HG03521 (cell line): ENCODE results near the gene TLR6.

Experiments used
- ATAC-seq: cut with Tn5 transposase; IDR thresholded peaks from one replicate; pipeline ENCODE4 v1.9.1; 2021; ENCODE audit warnings: mild to moderate bottlenecking, moderate library complexity; ENCODE audit not compliant: unreplicated experiment

The TLR6 gene, protein sequence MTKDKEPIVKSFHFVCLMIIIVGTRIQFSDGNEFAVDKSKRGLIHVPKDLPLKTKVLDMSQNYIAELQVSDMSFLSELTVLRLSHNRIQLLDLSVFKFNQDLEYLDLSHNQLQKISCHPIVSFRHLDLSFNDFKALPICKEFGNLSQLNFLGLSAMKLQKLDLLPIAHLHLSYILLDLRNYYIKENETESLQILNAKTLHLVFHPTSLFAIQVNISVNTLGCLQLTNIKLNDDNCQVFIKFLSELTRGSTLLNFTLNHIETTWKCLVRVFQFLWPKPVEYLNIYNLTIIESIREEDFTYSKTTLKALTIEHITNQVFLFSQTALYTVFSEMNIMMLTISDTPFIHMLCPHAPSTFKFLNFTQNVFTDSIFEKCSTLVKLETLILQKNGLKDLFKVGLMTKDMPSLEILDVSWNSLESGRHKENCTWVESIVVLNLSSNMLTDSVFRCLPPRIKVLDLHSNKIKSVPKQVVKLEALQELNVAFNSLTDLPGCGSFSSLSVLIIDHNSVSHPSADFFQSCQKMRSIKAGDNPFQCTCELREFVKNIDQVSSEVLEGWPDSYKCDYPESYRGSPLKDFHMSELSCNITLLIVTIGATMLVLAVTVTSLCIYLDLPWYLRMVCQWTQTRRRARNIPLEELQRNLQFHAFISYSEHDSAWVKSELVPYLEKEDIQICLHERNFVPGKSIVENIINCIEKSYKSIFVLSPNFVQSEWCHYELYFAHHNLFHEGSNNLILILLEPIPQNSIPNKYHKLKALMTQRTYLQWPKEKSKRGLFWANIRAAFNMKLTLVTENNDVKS

DNA sequence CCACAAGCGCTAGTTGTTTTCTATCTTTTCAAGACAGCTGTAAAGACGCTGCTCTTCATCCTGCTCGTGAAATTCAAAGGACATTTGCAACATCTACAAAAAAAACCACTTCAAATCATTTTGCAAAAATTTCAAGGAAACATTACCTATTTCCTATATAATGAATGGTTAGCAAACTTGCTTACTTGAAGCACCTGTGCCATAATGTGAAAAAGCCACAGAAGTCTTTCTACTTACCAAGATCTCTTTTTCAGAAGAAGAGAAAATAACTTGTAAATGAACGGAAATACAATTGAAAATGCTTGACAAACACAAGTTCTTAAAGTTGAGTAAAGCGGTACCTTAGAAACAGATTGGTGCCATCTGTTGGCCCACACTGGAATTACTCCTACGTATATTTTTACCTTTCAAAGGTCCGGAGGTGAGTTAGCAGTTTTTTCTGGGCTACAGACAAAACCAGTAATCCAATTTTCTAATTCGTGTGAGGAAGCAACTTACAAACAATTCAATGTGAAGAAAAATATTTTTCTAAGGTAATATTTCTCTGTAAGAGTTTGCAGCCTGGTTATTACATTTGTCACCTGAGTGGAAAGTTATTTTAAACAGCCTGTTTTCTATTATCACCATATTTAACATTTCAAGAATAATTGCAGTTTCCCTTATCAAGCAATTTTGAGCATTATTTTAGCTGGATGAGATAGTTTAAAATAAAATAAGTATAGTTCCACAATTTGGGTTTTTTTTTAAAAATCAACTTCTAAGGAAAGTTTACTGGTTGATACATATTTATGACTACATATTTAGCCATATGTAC, at the start of gene TLR6:
Gene TLR6 (minus strand): TSS at position 294 of the 814 bp plus-strand sequence. CDS start 27,344 bp downstream, outside the sequence.
- ATAC-seq, result peak; percentile 46

DNA sequence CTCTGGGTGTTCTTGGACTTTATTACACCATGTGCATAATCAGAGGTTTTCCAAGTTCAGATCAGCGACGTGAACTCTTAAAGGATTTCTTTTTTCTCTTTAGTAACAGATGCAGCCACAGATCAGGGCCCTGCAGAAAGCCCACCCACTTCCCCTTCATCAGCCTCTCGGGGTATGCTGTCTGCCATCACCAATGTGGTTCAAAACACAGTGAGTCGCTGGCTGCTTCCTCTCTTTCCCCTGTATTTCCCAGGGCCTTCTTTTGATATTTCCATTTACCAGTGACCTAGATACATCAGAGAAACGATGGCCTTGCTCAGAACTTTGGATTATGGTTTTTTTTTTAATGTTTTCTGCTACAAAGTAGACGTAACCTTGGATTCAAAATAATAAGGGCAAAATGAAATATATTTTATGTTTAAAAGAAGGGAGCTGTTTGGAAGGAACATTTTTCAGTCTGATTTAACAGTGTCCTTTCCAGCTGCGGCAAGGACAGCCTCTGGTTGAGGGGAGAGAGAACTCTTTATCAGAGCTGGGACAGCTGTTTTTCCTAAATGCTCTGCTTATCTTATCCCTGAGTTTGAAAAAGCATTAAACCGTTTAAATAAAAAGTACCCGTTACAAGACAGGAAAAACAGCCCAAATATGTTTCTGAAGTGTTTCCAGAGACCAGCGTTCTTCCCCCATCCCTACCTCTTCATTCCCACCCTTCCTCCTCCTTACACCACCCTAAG, 49.2 kb upstream of the TLR6 start:
- ATAC-seq, result no peak

DNA sequence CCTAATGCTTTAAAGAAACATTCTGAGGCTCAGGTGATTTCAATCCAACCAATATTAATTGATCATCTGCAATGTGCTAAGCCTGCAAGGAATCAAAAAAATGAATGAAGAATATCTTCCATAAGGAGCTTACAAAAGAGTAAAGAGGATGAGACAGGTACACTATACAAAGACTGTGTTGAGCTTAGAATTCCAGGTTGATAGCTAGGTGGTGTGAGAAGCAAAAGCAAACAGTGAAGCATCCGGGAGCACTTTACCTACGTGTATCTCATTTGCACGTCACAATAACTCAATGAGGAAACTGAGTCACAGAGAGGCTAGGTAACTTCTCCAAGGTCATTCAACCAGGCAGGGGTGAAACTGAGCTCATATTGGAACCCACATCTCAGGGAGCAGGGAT, 48.1 kb upstream of the TLR6 start:
- ATAC-seq, result no peak

DNA sequence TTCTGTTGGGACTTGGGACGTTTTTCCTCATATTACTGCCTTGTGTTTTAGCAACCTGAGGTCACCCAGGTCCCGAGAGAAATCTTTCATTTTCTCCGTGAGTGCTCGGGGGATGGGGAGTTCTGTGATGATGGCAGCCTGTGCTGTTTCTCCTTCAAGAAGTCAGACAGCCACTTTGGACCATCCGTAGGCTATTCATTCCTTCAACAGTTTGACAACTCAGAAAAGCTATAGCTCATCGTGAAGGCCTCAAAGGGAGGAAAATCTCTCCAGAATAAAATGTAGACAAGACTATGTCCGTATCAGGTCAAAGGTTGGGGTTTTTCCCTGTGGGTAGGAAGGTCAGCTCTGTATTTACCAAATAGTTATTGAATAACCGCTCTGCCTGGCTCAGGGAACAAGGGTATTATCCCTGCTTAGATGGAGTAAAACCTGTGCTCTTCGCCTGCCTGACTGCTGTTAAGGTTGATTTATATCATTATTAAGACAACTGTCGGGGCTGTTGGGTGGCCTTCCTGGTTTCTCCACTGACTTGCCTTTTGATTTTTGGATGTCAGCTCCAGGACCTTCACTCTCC, 47.6 kb upstream of the TLR6 start:
- no peak for ATAC-seq

DNA sequence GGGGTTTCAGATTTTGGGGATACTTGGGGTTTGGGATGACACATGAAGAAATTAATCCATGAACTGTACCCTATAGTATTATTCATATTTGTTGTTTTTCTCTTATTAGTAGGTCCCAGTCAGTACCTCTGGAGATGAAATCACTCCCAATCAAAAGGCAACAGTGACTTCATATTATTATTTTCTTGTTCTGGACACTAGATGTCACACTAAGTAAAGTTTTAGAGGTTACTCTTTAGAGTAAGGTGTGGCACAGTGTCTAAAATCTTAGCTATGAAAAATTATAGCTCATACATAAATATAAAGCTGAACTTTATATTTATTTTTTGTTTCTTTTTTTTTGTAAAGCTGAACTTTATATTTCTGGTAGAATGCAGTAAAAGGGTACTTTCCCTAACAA, 46.1 kb upstream of the TLR6 start:
- ATAC-seq, result no peak

DNA sequence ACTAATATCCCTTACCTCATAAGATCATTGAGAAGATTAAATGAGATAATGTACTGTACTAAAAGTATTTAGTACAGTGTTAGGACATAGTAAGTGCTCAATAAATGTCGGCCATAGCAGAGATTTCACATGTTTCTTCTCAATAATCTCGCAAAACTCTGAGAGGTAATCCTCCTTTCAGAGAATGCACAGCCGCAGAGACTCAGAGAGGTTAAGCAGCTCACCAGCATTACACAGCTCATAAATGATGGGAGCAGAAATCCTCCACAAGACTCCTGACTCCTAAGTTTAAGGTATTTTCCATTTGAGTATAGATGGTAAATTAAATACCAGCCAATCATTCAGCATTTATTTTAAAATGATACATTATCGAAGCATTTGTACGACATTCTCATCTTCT, 45.6 kb upstream of the TLR6 start:
- no peak for ATAC-seq

DNA sequence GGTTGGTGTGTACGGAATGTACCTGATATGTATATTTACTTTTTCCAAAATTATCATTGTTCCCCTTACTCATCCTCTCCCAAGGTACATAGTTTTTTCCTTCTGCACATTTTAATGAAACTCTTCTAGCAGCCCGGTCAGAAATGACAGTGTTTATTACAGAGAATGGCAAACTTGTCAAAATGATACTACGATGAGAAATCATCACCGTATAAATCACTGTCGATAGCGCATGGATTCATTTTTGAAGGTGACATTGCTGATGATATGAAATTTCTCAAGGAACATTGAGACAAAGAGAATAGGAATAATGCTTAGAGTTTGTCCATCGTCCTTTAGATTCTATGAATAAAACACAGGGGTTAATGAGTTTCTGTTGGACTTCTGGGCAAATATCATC, 41.6 kb upstream of the TLR6 start:
- ATAC-seq, result no peak

DNA sequence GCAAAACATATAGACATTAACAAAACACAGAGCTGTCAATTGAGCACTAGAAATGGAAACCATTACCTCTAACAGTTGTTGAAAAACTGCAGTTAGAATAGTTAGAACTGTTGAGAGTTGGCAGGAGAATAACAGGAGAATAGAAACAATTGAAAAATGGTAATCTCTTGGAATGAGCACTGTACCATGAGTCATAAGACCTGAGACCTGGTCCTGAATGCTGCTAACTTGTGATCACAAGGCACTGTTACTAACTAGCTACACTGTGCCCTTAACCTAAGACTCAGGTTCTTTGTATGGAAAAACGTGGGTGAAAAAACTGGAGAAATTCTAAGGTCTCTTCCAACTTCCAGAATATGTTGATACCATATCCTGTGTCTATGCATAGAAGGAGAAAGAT, 40.3 kb upstream of the TLR6 start:
- no peak for ATAC-seq

DNA sequence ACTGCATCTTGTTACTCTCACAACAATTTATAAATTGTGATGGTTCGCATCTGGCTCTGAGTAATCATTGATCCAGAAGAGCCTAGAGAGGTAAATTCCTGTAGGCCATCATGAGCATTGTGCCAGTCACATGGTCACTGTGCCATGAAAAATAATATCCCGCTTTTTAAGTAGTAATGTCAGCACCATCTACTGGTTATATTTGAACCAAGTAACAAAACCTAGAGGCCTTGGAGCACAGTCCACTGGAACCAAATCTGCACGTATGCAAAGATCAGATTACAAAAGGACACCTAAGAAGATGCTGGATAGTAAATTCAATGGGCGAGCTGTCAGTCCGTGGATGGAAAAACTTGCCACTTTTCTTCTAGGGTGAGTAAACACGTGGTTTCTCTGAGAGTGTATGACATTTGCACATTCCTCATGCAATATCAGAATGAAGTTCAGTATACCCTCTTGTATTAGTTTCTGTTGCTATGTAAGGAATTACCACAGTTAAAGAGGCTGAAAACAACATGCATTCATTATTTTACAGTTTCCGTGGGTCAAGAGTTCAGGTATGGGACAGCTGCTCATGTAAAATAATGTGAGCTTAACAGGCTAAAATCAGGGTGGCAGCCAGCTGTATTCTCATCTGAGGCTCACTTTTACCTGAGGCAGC, 37.8 kb upstream of the TLR6 start:
- ATAC-seq, result no peak

DNA sequence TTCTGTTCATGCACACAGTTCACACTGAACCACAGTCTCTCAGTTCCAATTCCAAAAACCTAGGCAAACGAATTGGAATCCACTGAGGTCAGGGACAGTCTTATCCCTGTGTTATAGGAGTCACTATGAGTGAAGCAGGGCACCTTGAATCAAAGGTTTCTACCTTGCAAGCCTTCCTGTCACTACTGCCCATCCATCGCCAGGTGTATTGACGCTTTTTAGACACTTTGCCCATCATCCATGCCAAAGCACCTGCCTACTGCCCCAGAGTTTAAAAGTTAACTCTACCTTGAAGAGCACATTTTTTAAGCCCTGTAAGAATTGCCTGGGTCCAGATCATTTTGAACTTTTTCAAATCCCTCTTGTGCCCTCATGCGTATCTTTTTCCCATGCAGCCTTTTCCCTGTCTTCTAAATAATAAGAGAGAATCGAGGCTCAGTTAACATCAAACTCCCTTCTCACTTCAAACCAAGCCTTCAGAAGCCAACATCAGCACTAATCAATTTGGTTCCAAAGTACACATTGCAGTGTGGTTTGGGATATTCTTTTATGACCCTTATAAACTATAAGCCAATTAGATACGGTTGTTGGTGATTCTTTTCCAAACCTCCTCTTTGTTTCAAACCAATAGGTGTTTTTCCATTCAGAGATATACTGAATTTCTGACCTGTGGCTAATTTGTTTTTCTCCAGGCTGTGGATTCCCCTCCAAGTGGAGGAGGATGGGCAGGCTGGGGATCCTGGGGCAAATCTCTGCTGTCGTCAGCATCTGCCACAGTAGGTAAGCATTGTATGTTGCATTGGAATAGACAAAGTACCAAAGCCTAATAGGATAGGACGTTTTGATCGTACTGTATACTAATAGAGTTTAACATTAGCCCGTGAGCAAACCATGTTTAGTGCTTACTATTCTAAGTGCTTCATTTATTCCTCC, 34.7 kb upstream of the TLR6 start:
- ATAC-seq, result no peak

DNA sequence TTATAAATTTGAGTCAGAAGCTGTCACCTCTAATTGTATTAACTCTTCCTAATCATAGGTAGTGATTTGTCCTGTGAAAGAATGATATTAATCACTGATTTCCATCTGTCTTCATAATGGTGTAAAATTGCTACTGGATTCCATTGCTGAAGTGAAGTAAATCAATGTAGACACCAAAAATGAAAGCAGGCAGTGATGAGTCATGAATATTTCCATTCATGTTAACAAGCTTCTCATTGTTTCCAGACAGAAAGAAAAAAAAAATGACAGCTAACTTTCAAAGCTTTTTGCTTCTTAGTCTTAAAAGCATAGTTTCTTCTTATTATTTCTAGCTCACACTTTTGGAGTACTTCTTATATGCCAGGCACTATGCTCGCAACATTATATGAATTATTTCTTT, 32.5 kb upstream of the TLR6 start:
- no peak for ATAC-seq

DNA sequence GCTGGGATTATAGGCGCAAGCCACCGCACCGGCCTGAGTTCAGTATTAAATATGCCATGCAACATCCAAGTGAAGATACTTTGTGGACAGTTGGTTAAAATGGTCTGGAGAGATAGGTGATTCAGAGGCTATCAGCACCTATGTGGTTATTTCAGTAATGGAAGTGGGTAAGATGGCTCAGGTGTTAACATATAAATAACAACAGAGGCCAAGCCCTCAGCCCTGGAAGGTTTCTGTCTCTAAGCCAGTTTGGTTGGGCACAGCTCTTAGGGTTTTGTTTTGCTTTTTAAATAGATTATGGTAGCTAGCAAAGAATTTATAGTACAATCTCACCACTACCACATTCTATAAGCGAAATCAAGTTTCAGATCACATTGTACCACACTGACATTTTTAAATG, 27.6 kb upstream of the TLR6 start:
- ATAC-seq, result no peak

DNA sequence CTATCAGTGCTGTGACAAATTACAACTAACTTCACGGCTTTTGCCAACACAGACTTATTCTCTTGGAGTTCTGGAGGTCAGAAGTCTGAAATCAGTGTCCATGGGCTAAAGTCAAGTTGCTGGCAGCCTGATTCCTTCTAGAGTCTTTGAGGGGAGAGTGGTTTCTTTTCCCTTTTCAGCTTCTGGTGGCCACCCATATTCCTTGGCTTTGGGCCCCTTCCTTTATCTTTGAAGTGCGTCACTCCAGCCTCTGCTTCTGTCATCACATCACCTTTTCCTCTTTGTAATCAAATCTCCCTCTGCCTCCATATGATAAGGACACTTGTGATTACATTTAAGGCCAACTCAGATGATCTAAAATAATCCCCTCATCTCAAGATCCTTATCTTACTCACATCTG, 20.0 kb upstream of the TLR6 start:
- no peak for ATAC-seq

DNA sequence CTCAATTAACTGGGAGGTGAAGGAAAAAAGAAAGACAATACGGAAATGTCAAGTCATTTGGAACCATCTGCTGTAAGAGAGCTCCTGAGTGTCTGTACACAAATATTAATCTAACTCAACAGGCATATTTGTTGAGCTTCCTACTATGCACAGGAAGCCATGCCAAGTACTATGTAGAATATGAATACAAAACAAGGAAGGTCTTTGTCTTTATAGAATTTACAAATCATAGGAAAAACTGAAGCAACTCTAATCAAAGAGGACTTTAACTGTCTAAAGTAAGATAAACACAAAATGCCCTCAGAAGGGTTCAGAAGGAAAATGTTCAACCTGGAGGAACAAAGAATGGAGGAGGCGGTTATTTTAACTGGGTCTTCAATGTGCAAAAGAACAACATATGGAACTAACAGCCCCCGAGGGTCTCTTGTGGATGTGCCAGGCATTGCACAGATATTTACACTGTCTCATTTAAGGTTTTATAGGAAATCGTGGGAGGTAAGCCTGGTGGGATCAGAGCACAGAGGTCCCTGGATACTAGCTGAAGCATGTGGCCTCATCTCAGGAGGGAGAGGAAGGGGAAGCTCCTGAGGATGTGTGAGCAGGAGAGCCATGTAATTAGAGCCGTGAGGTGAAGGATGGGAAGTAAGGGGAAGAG, 16.8 kb upstream of the TLR6 start:
- no peak for ATAC-seq

DNA sequence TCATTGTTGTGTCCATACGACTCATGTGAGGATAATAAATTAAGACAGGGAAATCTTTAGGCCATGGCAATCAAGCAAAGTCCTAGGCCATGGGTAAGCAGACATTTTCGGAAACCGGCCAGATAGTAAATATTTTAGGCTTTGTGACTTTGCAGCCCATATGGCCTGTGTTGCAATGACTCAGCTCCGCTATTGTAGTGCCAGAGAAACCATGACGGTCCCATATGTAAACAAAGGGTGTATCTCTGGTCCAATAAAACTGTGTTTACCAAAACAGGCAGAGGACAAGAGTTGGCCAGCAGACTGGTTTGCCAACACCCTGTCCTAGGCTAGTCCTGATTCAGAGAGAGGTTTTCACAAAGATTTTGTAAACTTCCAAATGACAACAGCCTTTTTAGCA, 16.0 kb upstream of the TLR6 start:
- no peak for ATAC-seq

DNA sequence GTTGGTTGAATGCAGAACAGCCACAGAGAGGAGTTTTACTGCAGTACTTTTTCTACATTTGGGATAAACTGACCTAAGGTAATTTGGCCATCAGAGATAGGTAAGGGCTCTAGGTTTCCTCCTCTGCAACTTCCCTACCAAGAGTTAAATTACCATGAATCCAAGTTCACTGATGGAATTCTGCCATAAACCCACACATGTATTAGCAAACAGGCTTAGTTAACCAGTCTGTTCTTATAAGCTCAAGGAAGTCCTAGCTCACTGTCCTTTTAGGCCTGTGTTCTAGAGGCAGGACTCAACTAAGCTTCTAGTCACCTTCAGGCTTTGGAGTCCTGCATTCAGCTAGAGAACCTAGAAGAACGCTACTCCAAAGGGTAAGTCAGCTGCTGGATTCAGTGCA, 15.0 kb upstream of the TLR6 start:
- ATAC-seq, result no peak

DNA sequence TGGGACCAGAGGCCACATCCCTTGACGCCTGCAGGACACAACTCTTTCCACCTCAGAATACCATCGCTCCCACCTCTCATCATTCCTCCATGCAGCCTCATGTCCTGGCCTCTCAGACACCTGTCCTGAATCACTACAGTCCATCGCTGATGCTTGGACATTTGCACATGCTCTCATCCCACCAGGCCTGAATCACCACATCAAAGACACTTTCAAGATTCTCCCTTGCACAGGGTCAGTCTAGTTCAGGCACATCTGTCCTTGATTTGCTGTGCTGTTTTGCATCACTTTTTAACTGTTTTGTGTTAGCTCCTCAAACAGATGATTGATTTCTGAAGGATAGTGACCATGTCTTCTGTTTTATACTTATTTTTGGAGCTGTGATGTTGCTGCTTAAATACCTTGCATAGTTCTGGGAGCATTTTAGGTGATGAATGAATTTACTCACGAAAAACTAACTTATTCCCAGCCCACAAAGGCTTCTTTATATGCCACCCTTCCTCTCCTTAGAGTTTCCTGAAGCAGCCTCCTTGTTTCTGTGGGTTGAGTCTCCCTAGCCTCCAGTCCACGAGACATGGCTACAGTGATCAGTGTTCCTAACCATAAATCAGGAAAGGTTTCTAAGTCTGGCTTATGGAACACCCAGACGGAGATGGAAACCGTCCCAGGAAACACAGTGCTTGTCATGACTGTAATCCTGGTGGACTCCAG, 13.6 kb upstream of the TLR6 start:
- ATAC-seq, result no peak

DNA sequence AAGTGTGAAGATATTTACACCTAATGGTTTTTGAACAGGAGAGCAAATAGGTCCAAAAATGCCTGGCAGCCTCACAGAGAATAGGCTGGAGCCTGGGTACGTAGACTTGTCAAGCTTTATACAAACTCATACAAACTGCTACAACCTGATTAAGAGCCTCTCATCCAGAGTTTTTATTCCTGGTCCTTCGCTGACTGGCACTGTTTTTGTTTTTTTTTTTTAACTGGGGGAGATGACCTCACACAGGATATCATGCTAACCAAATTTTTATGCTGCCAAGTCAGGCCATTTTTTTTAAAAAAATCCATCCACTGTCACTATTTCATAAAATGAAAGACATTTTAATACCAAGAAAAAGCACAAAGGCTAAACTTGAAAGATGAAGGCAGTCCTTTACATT, 12.9 kb upstream of the TLR6 start:
- ATAC-seq, result no peak
